SH-SY5Y (cell line): ENCODE data around the gene FEZ2.

Experiments
- GATA2 ChIP-seq: IDR thresholded peaks from 2 replicates; pipeline ENCODE4 v1.6.1; 2011; ENCODE audit warnings: mild to moderate bottlenecking, low read depth, low read length
- GATA3 ChIP-seq: IDR thresholded peaks from 2 replicates; pipeline ENCODE4 v1.6.1; 2011; ENCODE audit warnings: low read depth, mild to moderate bottlenecking, low read length, moderate library complexity

DNA sequence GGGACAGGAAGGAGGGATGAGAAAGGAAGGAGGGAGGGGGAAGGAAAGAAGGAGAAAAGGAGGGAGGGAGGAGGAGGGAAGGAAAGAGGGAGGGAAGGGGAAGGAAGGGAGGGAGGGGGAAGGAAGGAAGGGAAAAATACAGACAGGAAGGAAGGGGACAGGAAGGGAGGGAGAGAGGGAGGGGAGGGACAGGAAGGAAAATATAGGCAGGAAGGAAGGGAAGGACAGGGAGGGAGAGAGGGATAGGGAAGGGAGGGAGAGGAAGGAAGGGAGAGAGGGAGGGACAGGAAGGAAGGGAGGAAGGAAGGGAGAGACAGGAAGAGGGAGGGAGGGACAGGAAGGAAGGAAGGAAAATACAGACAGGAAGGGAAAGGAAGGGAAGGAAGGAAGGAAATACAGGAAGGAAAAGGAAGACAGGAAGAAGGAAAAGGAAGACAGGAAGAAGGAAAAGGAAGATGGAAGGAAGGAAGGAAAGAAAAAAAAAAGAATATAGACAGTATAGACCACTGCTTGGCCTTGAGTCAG, 63.6 kb downstream of the FEZ2 start:
- TF ChIP-seq GATA3 (no peak), GATA2 (no peak)
